ENCODE measurements around the gene CLTB. TPM values are rescaled to one million over a fixed set of nuclear protein-coding genes. Genes with fewer than 3 reads are reported as not detected.

The CLTB gene
- total and polyA plus RNA-seq, 2 of the 4 experiments (the other 2 are of a cell fraction): 87.6 to 99.9 TPM

DNA sequence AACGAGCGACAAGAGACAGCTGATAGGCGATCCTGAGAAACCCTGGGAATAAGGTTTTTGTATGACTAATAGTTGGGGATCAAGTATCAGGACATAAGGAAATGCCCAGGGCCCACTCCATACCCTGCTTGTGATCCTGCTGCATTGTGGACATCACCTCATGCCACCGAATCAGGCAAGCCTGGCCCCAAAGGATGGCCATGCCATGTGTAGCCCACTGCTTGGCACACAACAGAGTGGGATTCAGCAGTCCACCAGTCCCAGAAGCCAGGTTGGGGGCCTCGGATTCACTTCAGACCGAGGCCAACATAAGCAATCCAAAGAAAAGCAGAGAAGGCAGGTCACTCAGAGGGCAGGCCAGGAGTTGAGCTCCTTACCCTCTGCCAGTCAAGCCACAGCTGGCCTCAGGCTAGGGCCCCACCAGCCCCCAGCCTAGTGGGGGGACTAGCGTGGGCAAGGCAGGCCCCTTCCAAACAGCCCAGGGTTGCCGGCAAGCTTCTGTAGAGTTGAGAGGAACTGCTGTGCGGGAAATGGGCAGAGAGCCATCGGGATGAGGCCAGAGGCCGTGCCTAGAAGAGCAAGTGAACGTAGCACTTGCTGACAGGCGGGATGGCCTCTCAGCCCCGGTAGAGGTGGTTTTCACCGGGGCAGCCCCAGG is 33.0 kb downstream of the CLTB start:
- intact Hi-C loops (cut with micrococcal nuclease): no loop called here
- H3K56ac ChIP-seq (ENCODE audit: extremely low read depth, insufficient read depth, low read length): no peak overlapping the region
- H4K5ac ChIP-seq (ENCODE audit: low read depth, low read length): no peak overlapping the region
- CTCF ChIA-PET: no interaction called here
- no peak overlapping the region for H4K8ac ChIP-seq (ENCODE audit: low read depth in 2 of 2, low read length in 2 of 2)
- no peak overlapping the region for H2BK20ac ChIP-seq (ENCODE audit: low read depth, low read length)
- no peak overlapping the region for H3K4ac ChIP-seq (ENCODE audit: low read depth, low read length)
- H3K27me3 ChIP-seq (ENCODE audit: control insufficient read depth, insufficient read depth, low read length): no peaks in the 10 kb centered on the region
- no peak overlapping the region for H2BK120ac ChIP-seq (ENCODE audit: low read depth, low read length)
- no TSS peak for BruUV-seq (replicated peaks)
- H3K27ac ChIP-seq (ENCODE audit: insufficient read depth, low read length): no peak overlapping the region
- H2BK15ac ChIP-seq (ENCODE audit: low read depth, low read length): no peak overlapping the region
- DNase-seq (no peak), ATAC-seq (ENCODE audit: low read depth) (no peak)
- H3K36me3 ChIP-seq (ENCODE audit: control insufficient read depth, insufficient read depth, low read length): peaks cover 38% of the 10 kb centered on the region
- dilution Hi-C loops (cut with HindIII; ENCODE audit: low sequenced_read_pairs, unreplicated experiment): no loop called here
- no peak overlapping the region for H2AFZ ChIP-seq (replicated peaks; ENCODE audit: low read length, poor library complexity)
- POLR2A ChIA-PET (ENCODE audit: unreplicated experiment): no interaction called here
- no peak overlapping the region for H3K14ac ChIP-seq (replicated peaks; ENCODE audit: low read depth, low read length)
- no peak overlapping the region for H3K23ac ChIP-seq (ENCODE audit: low read depth, low read length)
- no peak overlapping the region for H3K18ac ChIP-seq (ENCODE audit: low read depth, low read length)
- WGBS, 2 experiments (ENCODE audit: extremely low coverage in 2 of 2, insufficient read length in 1 of 2): 83% methylated on average over 4 of the region's 15 CpGs; no CpG with 5 or more reads in 1 of the 2 experiments
- peaks cover 11 to 32% of the 10 kb centered on the region in 2 experiments; a peak in 3 of 4 replicates for H3K79me1 ChIP-seq (ENCODE audit: low read depth in 1 of 2, low read length in 2 of 2)
- H4K20me1 ChIP-seq (ENCODE audit: insufficient read depth, low read length): peaks cover 3% of the 10 kb centered on the region; the same call in 1 of the 2 replicates
- no peak overlapping the region for H2BK5ac ChIP-seq (ENCODE audit: low read depth, low read length, poor library complexity, severe bottlenecking)
- no peak overlapping the region for H4K91ac ChIP-seq (ENCODE audit: insufficient read depth, low read depth, low read length)
- in situ Hi-C loops (cut with MboI; ENCODE audit: low sequenced_read_pairs): no loop called here
- H2AK5ac ChIP-seq (ENCODE audit: low read depth, low read length): no peak overlapping the region
- H3K9me1 ChIP-seq (ENCODE audit: insufficient read depth, low read length): no peaks in the 10 kb centered on the region; the same call in 1 of the 2 replicates
- H3K4me2 ChIP-seq (ENCODE audit: low read depth, low read length): no peak overlapping the region
- H3K9me3 ChIP-seq (ENCODE audit: control insufficient read depth, insufficient read depth, low read length): no peaks in the 10 kb centered on the region
- no peak overlapping the region for H3K4me3 ChIP-seq (ENCODE audit: insufficient read depth, low read depth, low read length)
- TF ChIP-seq MAZ (IDR thresholded peaks at IDR 0.05; ENCODE audit: borderline replicate concordance, low read depth, low read length): no peak
- TF ChIP-seq CEBPB (IDR thresholded peaks at IDR 0.05; ENCODE audit: low read depth, low read length): no peak
- TF ChIP-seq BHLHE40 (IDR thresholded peaks at IDR 0.05; ENCODE audit: low read depth, low read length): no peak
- TF ChIP-seq, protein P1, sequence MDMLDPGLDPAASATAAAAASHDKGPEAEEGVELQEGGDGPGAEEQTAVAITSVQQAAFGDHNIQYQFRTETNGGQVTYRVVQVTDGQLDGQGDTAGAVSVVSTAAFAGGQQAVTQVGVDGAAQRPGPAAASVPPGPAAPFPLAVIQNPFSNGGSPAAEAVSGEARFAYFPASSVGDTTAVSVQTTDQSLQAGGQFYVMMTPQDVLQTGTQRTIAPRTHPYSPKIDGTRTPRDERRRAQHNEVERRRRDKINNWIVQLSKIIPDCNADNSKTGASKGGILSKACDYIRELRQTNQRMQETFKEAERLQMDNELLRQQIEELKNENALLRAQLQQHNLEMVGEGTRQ (IDR thresholded peaks at IDR 0.05; ENCODE audit: low read depth, low read length): no peak
- no peak for TF ChIP-seq SMC3 (IDR thresholded peaks at IDR 0.05; ENCODE audit: low read depth, low read length)
- TF ChIP-seq, protein P2, sequence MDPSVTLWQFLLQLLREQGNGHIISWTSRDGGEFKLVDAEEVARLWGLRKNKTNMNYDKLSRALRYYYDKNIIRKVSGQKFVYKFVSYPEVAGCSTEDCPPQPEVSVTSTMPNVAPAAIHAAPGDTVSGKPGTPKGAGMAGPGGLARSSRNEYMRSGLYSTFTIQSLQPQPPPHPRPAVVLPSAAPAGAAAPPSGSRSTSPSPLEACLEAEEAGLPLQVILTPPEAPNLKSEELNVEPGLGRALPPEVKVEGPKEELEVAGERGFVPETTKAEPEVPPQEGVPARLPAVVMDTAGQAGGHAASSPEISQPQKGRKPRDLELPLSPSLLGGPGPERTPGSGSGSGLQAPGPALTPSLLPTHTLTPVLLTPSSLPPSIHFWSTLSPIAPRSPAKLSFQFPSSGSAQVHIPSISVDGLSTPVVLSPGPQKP (IDR thresholded peaks at IDR 0.05; ENCODE audit: borderline replicate concordance, low read depth, low read length): no peak
- no peak for TF ChIP-seq FOS (IDR thresholded peaks at IDR 0.05; ENCODE audit: low read depth, low read length)
- TF ChIP-seq, protein P3, sequence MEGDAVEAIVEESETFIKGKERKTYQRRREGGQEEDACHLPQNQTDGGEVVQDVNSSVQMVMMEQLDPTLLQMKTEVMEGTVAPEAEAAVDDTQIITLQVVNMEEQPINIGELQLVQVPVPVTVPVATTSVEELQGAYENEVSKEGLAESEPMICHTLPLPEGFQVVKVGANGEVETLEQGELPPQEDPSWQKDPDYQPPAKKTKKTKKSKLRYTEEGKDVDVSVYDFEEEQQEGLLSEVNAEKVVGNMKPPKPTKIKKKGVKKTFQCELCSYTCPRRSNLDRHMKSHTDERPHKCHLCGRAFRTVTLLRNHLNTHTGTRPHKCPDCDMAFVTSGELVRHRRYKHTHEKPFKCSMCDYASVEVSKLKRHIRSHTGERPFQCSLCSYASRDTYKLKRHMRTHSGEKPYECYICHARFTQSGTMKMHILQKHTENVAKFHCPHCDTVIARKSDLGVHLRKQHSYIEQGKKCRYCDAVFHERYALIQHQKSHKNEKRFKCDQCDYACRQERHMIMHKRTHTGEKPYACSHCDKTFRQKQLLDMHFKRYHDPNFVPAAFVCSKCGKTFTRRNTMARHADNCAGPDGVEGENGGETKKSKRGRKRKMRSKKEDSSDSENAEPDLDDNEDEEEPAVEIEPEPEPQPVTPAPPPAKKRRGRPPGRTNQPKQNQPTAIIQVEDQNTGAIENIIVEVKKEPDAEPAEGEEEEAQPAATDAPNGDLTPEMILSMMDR (conservative IDR thresholded peaks at IDR 0.05; ENCODE audit: low read depth, low read length): no peak
- H3K9ac ChIP-seq (ENCODE audit: low read depth, low read length): no peak overlapping the region
- no peaks in the 10 kb centered on the region for H3K4me1 ChIP-seq (ENCODE audit: control insufficient read depth, insufficient read depth, low read length)
- no peak overlapping the region for H2AK9ac ChIP-seq (replicated peaks; ENCODE audit: low read depth, low read length, poor library complexity)

All from IMR-90 (cell line).